Peyer's patch (tissue), 4 donors: ENCODE data around the gene CKS2.

Source experiments
- CTCF ChIP-seq, 6 experiments: fragments of 450-650 bp in 4 of 6; fragments of 200-600 bp in 2 of 6; sonication (generic) in 1 of 6; IDR thresholded peaks; one replicate each; pipeline ENCODE4 v1.5.1; 2017 to 2019; ENCODE audit warnings: antibody characterized with exemption in 6 of 6, mild to moderate bottlenecking in 3 of 6, moderate library complexity in 1 of 6
- POLR2A ChIP-seq, 2 donors: fragments of 450-650 bp; IDR thresholded peaks; one replicate each; pipeline ENCODE4 v1.5.1; 2017; ENCODE audit warnings: antibody characterized with exemption in 2 of 2, mild to moderate bottlenecking in 2 of 2, moderate library complexity in 2 of 2

GRCh38 chr9:89309608-89310474 is 1.2 kb upstream of the CKS2 start:
- peak; percentile 29 to 47 for TF ChIP-seq POLR2A (IDR thresholded peaks at IDR 0.05)
- TF ChIP-seq CTCF (IDR thresholded peaks at IDR 0.05): no peak
